GM12865 (cell line): ENCODE measurements around the gene MRPL20.
"Not testable (repeated sequence)": the region's sequence is repeated elsewhere in the genome, so short reads cannot be mapped to it uniquely, and the experiment has no call there.

Source experiments
- DNase-seq: peaks from one replicate; pipeline ENCODE4 v3.0.0; 2010; ENCODE audit warnings: low read depth
- H3K4me3 ChIP-seq: 2 replicates; pipeline ENCODE4 v1.5.1; 2011; ENCODE audit warnings: mild to moderate bottlenecking, low read depth, low read length, control low read depth
- TF ChIP-seq, protein P1 (sequence below): IDR thresholded peaks from 2 replicates; pipeline ENCODE4 v1.5.1; 2011; ENCODE audit warnings: low read length, control low read depth, low read depth, inconsistent platforms; ENCODE audit not compliant: insufficient read depth; ENCODE audit errors: missing control alignments

Gene MRPL20

DNA sequence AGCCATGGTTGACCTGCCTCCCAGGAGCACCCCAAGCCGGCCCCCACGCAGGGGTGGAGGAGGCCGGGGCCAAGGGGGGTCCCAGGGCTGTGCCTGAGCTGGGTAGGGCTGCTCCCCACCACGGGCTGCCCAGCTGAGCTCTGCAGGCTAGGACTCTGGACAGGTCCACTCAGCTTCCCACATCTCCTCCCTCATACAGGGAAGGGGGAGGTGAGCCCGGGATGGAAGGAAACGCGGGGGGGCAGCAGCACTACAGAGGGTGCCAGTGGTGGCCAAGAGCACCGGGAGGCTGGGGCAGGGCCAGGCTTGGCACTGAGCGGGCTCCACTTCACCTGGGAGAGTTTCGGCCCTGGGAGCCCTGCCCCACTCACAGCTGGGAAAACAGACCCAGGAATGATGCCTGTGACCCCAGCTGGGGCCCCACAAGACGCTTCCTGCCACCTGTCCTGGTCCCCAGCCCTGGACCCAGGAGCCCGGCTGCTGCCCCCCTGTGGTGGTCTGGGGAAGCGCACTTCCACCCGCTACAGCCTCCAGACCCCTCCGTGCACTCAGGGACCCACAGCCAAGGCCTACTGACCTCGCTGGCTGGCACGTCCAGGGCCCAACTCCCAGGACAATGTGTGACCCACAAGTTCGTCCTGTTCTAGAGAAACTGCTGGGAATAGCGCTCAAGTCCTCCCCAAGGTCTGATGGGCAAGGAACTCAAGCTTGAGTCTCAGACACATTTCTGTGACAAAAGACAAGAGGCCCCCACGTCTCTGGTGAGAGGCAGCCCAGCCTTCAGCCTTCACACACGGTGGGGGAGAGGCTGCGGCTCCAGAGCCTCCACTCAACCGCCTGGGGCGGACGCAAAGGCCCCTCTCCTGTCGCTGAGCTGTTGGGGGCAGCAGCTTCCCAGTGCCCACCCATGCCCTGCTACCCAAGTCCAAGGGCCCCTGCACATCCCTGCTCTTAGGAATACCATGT is 35.1 kb downstream of the MRPL20 start:
- DNase-seq = peak; percentile 80
- no peak overlapping the region for H3K4me3 ChIP-seq
- TF ChIP-seq, protein P1, sequence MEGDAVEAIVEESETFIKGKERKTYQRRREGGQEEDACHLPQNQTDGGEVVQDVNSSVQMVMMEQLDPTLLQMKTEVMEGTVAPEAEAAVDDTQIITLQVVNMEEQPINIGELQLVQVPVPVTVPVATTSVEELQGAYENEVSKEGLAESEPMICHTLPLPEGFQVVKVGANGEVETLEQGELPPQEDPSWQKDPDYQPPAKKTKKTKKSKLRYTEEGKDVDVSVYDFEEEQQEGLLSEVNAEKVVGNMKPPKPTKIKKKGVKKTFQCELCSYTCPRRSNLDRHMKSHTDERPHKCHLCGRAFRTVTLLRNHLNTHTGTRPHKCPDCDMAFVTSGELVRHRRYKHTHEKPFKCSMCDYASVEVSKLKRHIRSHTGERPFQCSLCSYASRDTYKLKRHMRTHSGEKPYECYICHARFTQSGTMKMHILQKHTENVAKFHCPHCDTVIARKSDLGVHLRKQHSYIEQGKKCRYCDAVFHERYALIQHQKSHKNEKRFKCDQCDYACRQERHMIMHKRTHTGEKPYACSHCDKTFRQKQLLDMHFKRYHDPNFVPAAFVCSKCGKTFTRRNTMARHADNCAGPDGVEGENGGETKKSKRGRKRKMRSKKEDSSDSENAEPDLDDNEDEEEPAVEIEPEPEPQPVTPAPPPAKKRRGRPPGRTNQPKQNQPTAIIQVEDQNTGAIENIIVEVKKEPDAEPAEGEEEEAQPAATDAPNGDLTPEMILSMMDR = peak; percentile 97

DNA sequence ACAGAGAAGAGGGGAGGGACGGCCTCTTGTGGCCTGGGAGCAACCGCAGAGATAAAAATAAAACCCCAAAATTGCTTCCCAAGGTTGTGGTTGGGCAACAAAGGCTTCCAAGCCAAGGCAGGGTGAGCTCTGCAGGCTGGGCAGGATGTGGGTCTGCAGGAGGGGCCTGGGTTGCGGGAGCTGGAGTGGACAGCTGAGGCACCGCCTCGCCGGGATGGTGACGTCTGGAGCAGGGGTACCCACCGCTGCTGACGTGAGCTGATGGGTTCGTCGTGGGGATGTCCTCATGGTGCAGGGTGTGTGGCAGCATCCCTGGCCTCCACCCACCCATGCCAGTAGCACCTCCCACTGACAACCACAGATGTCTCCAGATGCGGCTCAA is 35.7 kb downstream of the MRPL20 start:
- DNase-seq = no peak
- H3K4me3 ChIP-seq = no peak overlapping the region
- TF ChIP-seq, protein P1 = no peak

DNA sequence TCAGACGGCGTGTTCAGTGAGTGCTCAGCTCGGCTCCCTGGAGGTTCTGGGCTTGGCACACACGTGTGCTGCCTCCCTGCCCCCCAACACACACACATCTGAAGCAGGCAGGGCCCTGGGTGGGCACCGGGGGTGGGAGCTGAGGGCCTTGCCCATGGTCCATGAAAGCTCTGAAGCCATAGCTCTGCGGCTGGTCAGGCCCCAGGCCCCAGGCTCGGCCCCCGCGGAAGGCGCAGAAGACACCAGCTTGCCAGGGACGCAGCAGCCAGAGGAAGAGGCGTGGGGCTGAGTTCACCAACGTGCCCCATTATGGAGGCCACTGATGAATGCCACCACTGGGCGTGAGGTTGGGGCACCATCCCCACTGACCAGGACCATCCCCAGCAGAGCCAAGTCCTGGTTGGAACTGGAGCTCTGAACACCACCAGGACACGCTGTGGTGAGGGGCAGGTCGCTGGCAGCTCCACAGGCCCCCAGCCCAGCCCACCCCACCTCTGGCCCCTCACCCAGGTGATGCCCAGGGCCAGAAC is 36.3 kb downstream of the MRPL20 start:
- H3K4me3 ChIP-seq = no peak overlapping the region
- TF ChIP-seq, protein P1 = no peak
- no peak for DNase-seq

DNA sequence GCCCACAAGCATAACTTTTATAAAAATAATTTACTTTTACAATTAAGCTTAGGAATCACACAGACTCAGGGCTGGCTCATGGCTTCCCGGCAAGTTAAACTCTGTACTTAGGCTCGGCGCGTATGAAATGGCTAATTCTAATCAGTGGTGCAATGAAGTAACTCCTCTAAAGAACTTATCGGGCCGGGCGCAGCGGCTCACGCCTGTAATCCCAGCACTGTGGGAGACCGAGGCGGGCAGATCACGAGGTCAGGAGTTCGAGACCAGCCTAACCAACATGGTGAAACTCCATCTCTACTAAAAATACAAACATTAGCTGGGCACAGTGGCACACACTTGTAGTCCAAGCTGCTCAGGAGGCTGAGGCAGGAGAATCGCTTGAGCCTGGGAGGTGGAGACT is 37.0 kb downstream of the MRPL20 start:
- H3K4me3 ChIP-seq, DNase-seq: not testable (repeated sequence)

DNA sequence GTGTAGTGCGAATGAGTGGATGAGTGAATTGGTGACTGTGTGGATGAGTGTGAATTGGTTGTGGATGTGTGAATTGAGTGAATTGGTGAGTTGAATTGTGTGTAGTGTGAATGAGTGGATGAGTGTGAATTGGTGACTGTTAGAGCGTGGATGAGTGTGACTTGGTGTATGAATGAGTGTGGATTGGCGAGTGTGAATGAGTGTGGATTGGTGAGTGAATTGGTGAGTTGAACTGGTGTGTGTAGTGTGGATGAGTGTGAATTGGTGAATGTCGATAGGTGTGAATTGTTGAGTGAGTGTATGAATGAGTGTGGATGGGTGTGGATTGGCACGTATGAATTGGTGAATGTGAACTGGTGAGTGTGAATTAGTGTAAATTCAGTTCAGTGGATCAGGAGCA is 39.8 kb downstream of the MRPL20 start:
- no peak overlapping the region for H3K4me3 ChIP-seq
- TF ChIP-seq, protein P1 = no peak
- DNase-seq = no peak

DNA sequence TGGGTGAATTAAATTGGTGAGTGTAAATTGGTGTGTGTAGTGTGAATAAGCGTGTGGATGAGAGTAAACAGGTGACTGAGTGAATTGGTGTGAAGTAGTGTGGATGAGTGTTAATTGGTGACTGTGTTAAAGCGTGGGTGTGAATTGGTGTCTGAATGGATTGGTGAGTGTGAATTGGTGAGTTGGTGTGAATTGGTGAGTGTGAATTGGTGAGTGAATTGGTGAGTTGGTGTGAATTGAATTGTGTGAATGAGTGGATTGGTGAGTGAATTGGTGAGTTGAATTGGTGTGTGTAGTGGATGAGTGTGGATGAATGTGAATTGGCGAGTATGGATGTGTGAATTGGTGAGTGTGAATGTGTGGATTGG is 40.4 kb downstream of the MRPL20 start:
- H3K4me3 ChIP-seq = no peak overlapping the region
- no peak for DNase-seq
- TF ChIP-seq, protein P1 = no peak

DNA sequence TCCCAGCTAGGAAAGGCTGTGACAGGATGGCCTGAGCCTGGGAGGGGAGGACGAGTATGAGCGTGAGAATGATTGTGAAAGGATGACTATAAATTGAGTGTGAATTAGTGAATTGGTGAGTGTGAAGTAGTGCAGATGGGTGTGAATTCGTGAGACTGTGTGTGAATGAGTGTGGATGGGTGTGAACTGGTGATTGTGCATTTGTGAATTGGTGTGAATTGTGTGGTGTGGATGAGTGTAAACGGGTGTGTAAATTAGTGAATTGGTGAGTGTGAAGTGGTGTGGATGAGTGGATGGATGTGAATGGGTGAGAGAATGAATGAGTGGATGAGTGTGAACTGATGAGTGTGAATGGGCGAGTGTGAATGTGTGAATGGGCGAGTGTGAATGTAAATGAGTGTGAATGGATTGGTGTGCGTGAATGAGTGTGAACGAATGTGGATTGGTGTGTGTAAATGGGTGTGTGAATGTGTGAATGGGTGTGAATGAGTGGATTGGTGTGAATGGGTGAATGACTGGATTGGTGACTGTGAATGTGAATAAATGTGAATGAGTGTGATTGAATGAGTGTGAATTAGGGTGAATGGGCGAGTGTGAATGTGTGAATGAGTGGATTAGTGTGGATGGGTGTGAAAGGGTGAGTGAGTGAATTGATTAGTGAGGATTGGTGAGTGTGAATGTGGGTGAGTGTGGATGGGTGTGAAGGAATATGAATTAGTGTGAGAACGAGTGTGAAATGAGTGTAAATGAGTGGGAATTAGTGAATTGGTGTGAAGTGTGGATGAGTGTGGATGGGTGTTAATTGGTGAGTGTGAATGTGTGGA is 41.0 kb downstream of the MRPL20 start:
- H3K4me3 ChIP-seq = no peak overlapping the region

More for the DNA sequence above, 41.0 kb downstream of the MRPL20 start:
- TF ChIP-seq, protein P1 = no peak
- DNase-seq = no peak
